GM18520 (cell line): ENCODE data around the gene CCDC89.
"Not testable (repeated sequence)": the region's sequence is repeated elsewhere in the genome, so short reads cannot be mapped to it uniquely, and the experiment has no call there.

Source experiments
- ATAC-seq: cut with Tn5 transposase; IDR thresholded peaks from one replicate; pipeline ENCODE4 v1.9.1; 2021; ENCODE audit not compliant: unreplicated experiment

The CCDC89 gene

DNA sequence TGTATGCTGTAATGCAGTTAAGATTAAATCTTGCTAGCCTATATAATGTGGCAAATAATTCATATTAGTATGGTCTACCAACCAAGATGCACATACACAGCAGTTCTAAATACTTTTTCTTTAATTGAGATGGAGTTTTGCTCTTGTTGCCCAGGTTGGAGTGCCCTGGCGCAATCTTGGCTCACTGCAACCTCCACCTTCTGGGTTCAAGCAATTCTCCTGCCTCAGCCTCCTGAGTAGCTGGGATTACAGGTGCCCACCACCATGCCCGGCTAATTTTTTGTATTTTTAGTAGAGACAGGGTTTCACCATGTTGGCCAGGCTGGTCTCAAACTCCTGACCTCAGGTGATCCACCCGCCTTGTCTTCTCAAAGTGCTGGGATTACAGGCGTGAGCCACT, 31.7 kb downstream of the CCDC89 start:
- not testable (repeated sequence) for ATAC-seq

GRCh38 chr11:85652786-85653447, 33.1 kb downstream of the CCDC89 start:
- no peak for ATAC-seq

- ATAC-seq: no peak
These were observed 34.9 kb downstream of the CCDC89 start for GRCh38 chr11:85651118-85651517.

- peak; percentile 99 for ATAC-seq
These were observed 38.2 kb downstream of the CCDC89 start, which contains the start of gene TMEM126A for GRCh38 chr11:85647604-85648299. TSS of gene TMEM126A (plus strand) at chr11:85647967. CDS start at chr11:85650256, 2,289 bp downstream.

DNA sequence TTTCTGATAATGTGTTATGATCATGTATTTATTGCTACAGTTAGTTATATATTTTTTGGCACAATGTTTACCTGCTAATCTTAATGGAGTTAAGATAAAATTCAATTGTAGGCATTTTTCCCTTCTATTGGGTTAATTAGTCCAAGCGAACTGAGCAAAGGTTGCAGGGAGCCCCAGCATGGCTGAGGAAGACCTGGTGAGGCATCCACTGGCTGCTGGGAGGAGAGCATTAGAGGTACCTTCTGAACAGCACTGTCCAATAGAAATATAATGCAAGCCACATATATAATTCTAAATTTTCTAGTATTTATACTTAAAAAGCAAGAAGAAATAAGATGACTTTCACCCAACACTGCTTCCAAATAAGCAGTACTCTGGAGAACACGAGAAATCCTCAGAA, 38.9 kb downstream of the CCDC89 start:
- ATAC-seq: no peak

- ATAC-seq: no peak
These were observed 42.8 kb downstream of the CCDC89 start for GRCh38 chr11:85643191-85643614.

GRCh38 chr11:85634747-85635146, 51.2 kb downstream of the CCDC89 start:
- no peak for ATAC-seq
